ENCODE data around the gene NLRC5. TPM values are rescaled to one million over a fixed set of nuclear protein-coding genes. Genes with fewer than 3 reads are reported as not detected.
A peak's percentile ranks its signal among the peaks of the same experiment; 100 is the strongest.

NLRC5 gene
- total RNA-seq, 1 donor from 2014 or later: 1.7 TPM

GRCh38 chr16:57045694-57046381, 56.5 kb downstream of the NLRC5 start:
- H3K4me1 Mint-ChIP-seq (ENCODE audit: unreplicated experiment): peaks cover 5% of the 10 kb centered on the region
- TF ChIP-seq CTCF (conservative IDR thresholded peaks at IDR 0.05): peak; percentile 69

GRCh38 chr16:57048095-57048494, 58.7 kb downstream of the NLRC5 start:
- H3K27ac Mint-ChIP-seq: no peak overlapping the region
- no peaks in the 10 kb centered on the region for H3K9me3 Mint-ChIP-seq
- TF ChIP-seq CTCF (conservative IDR thresholded peaks at IDR 0.05): no peak
- no peak for DNase-seq (ENCODE audit: extremely low spot score, unreplicated experiment)
- H3K4me3 Mint-ChIP-seq: no peak overlapping the region
- peaks cover 7% of the 10 kb centered on the region for H3K27me3 Mint-ChIP-seq
- no peaks in the 10 kb centered on the region for H3K36me3 Mint-ChIP-seq
- H3K4me1 Mint-ChIP-seq (ENCODE audit: unreplicated experiment): peaks cover 5% of the 10 kb centered on the region

More at GRCh38 chr16:57045694-57046381, 56.5 kb downstream of the NLRC5 start:
- Mint-ChIP-seq H3K4me3 (no peak overlapping the region), H3K9me3 (no peaks in the 10 kb centered on the region), H3K27me3 (no peaks in the 10 kb centered on the region), H3K27ac (no peak overlapping the region), H3K36me3 (no peaks in the 10 kb centered on the region)
- DNase-seq (ENCODE audit: extremely low spot score, unreplicated experiment): no peak

GRCh38 chr16:57049678-57050077, 60.3 kb downstream of the NLRC5 start:
- no peak for TF ChIP-seq CTCF (conservative IDR thresholded peaks at IDR 0.05)
- DNase-seq (ENCODE audit: extremely low spot score, unreplicated experiment): no peak
- no peaks in the 10 kb centered on the region for H3K36me3 Mint-ChIP-seq
- peaks cover 5% of the 10 kb centered on the region for H3K4me1 Mint-ChIP-seq (ENCODE audit: unreplicated experiment)
- H3K4me3 Mint-ChIP-seq: no peak overlapping the region
- H3K27me3 Mint-ChIP-seq: peaks cover 14% of the 10 kb centered on the region
- no peak overlapping the region for H3K27ac Mint-ChIP-seq
- no peaks in the 10 kb centered on the region for H3K9me3 Mint-ChIP-seq

GRCh38 chr16:57051696-57052228, 62.4 kb downstream of the NLRC5 start:
- Mint-ChIP-seq H3K36me3 (no peaks in the 10 kb centered on the region), H3K27ac (no peak overlapping the region), H3K27me3 (peaks cover 14% of the 10 kb centered on the region), H3K9me3 (no peaks in the 10 kb centered on the region), H3K4me1 (ENCODE audit: unreplicated experiment) (no peaks in the 10 kb centered on the region), H3K4me3 (no peak overlapping the region)
- no peak for DNase-seq (ENCODE audit: extremely low spot score, unreplicated experiment)
- no peak for TF ChIP-seq CTCF (conservative IDR thresholded peaks at IDR 0.05)

GRCh38 chr16:57053206-57053605, 63.8 kb downstream of the NLRC5 start:
- Mint-ChIP-seq H3K27ac (peak overlapping the region; percentile 5), H3K4me3 (no peak overlapping the region), H3K9me3 (no peaks in the 10 kb centered on the region), H3K36me3 (no peaks in the 10 kb centered on the region), H3K4me1 (ENCODE audit: unreplicated experiment) (no peaks in the 10 kb centered on the region), H3K27me3 (peaks cover 17% of the 10 kb centered on the region)
- no peak for DNase-seq (ENCODE audit: extremely low spot score, unreplicated experiment)
- TF ChIP-seq CTCF (conservative IDR thresholded peaks at IDR 0.05): no peak
